Vagina (tissue), 2 donors: Measurements from ENCODE around the gene CCDC71L.

Source experiments
- CTCF ChIP-seq, 3 experiments: fragments of 450-650 bp in 2 of 3; fragments of 200-600 bp in 1 of 3; sonication (generic) in 1 of 3; IDR thresholded peaks; one replicate each; pipeline ENCODE4 v1.5.1; 2017 to 2019; ENCODE audit warnings: antibody characterized with exemption in 3 of 3, mild to moderate bottlenecking in 2 of 3, moderate library complexity in 2 of 3
- POLR2AphosphoS5 ChIP-seq, 2 donors: sonication (generic); formaldehyde crosslinking; IDR thresholded peaks; one replicate each; pipeline ENCODE4 v1.9.0; 2017; ENCODE audit warnings: antibody characterized with exemption in 2 of 2, mild to moderate bottlenecking in 2 of 2, low read depth in 1 of 2; ENCODE audit not compliant: insufficient read depth in 1 of 2

DNA sequence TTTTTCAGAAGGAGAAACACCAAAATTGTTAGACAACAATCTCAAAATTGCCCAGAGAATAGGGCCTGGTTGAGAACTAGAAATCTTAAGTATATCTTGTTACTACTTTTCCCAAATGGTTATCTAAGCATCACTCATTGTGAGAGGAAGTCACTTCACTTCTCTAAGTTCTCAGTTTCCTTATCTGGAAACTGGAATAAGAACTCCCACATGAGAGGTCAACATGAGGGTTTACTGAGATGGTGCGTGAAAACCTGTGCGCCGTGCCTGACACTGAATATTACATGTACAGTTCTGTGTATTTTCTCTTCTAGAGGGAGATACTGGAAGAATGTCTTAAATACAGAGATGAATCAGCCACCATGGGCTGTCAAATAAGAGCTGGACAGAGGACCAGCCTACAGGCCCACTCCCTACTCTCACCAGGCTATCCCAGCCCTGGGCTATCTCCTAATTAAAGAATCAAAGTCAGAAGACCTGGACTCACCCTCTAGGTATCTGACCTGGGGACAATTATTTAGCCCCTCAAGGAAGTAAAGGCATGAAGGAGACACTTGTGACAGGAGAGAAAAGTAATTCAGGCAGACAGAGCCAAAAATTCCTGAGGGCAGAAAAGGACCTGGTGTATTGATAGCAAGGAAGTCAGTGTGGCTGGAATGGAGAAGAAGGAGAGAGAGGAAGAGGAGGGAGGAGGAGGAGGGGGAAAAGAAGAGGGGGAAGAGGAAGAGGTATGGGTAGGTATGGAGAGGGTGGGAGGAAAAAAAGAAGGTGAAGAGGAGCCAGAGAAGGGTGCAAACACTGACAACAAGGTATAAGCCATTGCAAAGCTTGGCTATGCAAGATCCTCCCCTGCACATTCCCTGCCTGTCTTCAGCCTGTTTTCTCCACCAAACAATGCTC is 44.9 kb downstream of the CCDC71L start:
- no peak for TF ChIP-seq CTCF (IDR thresholded peaks at IDR 0.05)
- TF ChIP-seq POLR2AphosphoS5 (IDR thresholded peaks at IDR 0.05; ENCODE audit: insufficient read depth in 1 of 2, low read depth in 1 of 2), result no peak
